Activated CD4-positive, alpha-beta memory T cell treated with anti-CD3 and anti-CD28 coated beads for 36 hours (primary cell): ENCODE measurements around the gene TNS3. TPM values are rescaled to one million over a fixed set of nuclear protein-coding genes. Genes with fewer than 3 reads are reported as not detected.

Experiments used
- CTCF ChIA-PET: fragments of 350-600 bp; sonication (Branson Sonifier 250); formaldehyde crosslinking; loops from one replicate; lab custom pipeline; 2021; ENCODE audit warnings: antibody characterized with exemption, inconsistent platforms; lab: Charles Lee
- POLR2A ChIA-PET: fragments of 350-600 bp; sonication (Branson Sonifier 250); formaldehyde crosslinking; loops from one replicate; lab custom pipeline; 2021; ENCODE audit warnings: antibody characterized with exemption; lab: Charles Lee
- DNase-seq: peaks from one replicate; pipeline ENCODE4 v3.0.0-alpha.2; 2020
- H3K27ac Mint-ChIP-seq: one replicate; pipeline ENCODE4 v1.8.0; 2021; ENCODE audit warnings: mixed read lengths
- H3K27me3 Mint-ChIP-seq: one replicate; pipeline ENCODE4 v1.8.0; 2021; ENCODE audit warnings: mixed read lengths
- H3K36me3 Mint-ChIP-seq: one replicate; pipeline ENCODE4 v1.8.0; 2021; ENCODE audit warnings: mixed read lengths
- H3K4me1 Mint-ChIP-seq: one replicate; pipeline ENCODE4 v1.8.0; 2021; ENCODE audit warnings: low read depth, mixed read lengths
- H3K4me3 Mint-ChIP-seq: one replicate; pipeline ENCODE4 v1.8.0; 2021; ENCODE audit warnings: mild to moderate bottlenecking, mixed read lengths
- H3K9me3 Mint-ChIP-seq: one replicate; pipeline ENCODE4 v1.8.0; 2021; ENCODE audit warnings: mixed read lengths
- intact Hi-C: fragments of 100-400 bp; cut with micrococcal nuclease; formaldehyde crosslinking; loops from one replicate; pipeline ENCODE4 v1.15.1; 2023
- total RNA-seq, 2 experiments: library from RNA; stranded (reverse); gene quantifications; one replicate each; pipeline ENCODE4 v1.2.3, GENCODE V29; 2021

Gene TNS3
- total RNA-seq, 2 experiments from 2014 or later, result 0.15 to 0.31 TPM

GRCh38 chr7:47561715-47562446 is 20.0 kb downstream of the TNS3 start:
- Mint-ChIP-seq H3K36me3 (no peaks in the 10 kb centered on the region), H3K9me3 (no peaks in the 10 kb centered on the region), H3K27me3 (no peaks in the 10 kb centered on the region), H3K4me3 (no peak overlapping the region), H3K4me1 (no peaks in the 10 kb centered on the region), H3K27ac (no peak overlapping the region)
- ChIA-PET POLR2A (no interaction called here), CTCF (no interaction called here)
- intact Hi-C loops, result no loop called here
- DNase-seq, result no peak

DNA sequence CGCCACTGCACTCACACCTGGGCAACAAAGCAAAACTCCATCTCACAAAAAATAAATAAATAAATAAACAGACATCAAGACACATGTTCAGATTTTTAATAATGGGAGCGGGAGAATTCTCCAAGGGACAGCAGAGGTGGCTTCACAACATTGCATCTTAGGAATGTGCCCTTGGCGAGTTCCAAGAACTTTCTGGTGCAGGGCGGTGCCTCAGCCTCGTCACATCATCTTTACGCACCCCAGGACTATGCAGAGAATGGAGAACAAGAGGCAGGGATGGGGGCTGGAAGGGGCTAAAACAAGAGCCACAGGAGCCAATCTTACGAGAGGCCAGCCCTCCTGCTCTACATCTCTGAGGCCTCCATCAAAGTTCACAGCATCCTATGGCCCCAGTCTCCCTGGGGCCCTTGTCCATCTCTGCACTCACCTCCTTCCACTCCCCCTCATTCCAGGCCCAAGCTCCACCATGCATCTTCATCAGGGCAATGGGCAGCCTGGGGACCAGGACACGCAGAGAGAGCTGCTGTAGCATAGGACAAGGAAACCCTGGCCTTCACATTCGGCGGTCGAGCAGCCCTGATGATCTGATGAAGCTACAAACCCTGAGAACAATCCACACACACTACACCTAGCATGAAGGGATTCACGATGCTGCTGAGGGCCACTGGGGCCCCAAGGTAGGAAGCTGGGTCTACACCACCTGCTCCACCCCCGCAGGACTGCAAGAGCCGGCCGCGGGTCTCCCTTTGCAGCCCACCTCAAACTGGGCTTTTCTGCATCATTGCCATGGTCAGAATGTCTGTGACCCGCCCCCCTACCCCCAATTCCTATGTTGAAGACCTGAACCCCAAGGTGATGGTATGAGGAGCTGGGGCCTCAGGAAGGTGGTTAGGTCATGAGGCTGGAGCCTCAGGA is 22.3 kb downstream of the TNS3 start:
- Mint-ChIP-seq H3K9me3 (no peaks in the 10 kb centered on the region), H3K27ac (no peak overlapping the region), H3K27me3 (no peaks in the 10 kb centered on the region), H3K36me3 (no peaks in the 10 kb centered on the region), H3K4me1 (no peaks in the 10 kb centered on the region), H3K4me3 (no peak overlapping the region)
- intact Hi-C loops, result no loop called here
- CTCF ChIA-PET, result no interaction called here
- DNase-seq, result no peak
- POLR2A ChIA-PET, result no interaction called here

DNA sequence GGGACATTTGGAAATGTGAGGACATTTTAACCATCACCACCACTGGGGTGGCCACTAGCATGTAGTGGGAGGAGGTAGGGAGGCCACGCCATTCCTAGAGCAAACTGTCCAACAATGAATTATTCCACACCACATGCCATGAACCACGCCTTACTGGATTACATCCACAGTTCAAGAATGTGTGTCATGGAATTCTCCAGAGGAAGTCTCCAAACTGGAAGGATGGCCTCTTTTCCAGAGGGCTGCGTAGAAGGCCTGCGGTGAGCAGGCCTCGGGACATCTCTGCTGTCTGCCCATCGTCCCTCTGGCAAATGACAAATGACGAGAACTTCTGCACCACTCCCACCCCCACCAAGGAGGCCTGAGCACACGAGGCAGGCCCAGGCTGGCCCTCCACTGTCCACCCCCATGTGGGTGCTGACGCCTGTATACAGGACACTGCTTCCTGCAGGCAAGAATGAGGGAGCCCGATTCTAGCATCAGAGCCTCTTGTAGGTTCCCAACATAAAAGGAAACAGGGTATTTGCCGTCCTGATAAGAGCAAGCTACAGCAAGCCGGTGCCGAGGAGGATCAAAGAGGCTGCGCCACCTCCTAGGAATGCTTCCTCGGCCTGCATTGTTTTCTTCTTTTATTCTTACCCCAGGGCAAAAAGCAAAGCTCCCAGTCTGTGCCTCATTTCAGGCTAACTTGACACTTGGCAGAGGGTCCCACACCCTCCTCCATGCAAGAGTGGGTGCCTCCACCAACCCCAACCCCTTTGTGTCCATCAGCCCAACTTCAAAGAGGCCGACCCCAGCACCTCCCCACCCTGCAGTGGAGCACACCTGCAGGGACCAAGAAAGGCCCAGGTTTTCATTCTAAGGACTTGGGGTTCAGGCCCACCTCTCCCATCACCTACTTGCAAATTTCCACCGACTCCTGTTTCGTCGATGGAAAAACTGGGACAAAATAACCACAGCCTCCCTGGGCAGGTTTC is 23.9 kb downstream of the TNS3 start:
- intact Hi-C loops, result no loop called here
- H3K27me3 Mint-ChIP-seq, result no peaks in the 10 kb centered on the region
- no peaks in the 10 kb centered on the region for H3K9me3 Mint-ChIP-seq
- H3K36me3 Mint-ChIP-seq, result no peaks in the 10 kb centered on the region
- no peak for DNase-seq
- ChIA-PET POLR2A (no interaction called here), CTCF (no interaction called here)
- no peak overlapping the region for H3K4me3 Mint-ChIP-seq
- H3K27ac Mint-ChIP-seq, result no peak overlapping the region
- H3K4me1 Mint-ChIP-seq, result no peaks in the 10 kb centered on the region

- ChIA-PET POLR2A (no interaction called here), CTCF (no interaction called here)
- H3K27ac Mint-ChIP-seq, result no peak overlapping the region
- no peaks in the 10 kb centered on the region for H3K4me1 Mint-ChIP-seq
- no peaks in the 10 kb centered on the region for H3K36me3 Mint-ChIP-seq
- DNase-seq, result no peak
- H3K27me3 Mint-ChIP-seq, result no peaks in the 10 kb centered on the region
- intact Hi-C loops, result no loop called here
- no peak overlapping the region for H3K4me3 Mint-ChIP-seq
- H3K9me3 Mint-ChIP-seq, result no peaks in the 10 kb centered on the region
Measured at GRCh38 chr7:47557317-47557693, 24.6 kb downstream of the TNS3 start.

DNA sequence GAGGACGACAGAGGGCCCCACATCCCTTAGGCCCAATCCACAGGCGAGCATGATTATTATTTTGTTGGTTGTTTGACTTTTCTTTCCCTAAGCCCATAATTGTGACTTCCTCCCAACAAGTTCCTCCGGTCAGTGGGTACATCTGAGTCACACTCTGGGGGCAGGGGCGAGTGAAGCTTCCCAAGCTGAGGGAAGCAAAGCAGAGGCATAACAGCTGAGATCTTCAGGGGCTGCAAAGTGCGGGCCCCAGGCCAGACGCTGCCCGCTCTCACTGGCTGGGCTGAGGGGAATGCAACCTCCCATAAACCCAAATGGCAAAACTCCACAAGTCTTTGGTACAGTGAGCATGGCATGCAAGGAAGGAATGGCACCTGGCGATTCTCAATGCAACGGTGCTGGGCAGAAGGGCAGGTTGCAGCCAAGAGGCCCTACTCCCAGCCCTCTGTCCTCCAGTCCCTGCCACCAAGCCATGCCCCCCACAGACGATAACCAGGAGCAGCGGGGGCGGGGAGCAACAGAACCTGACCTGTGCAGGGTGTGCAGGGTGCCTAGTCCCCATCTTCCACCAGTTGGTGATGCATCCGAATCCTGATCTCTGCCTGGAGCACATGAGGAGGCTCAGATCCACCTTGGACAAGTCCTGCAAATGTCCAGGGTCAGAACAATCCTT is 25.3 kb downstream of the TNS3 start:
- Mint-ChIP-seq H3K4me1 (no peaks in the 10 kb centered on the region), H3K9me3 (no peaks in the 10 kb centered on the region), H3K36me3 (no peaks in the 10 kb centered on the region), H3K4me3 (no peak overlapping the region), H3K27ac (no peak overlapping the region), H3K27me3 (no peaks in the 10 kb centered on the region)
- CTCF ChIA-PET, result no interaction called here
- POLR2A ChIA-PET, result no interaction called here
- DNase-seq, result no peak
- intact Hi-C loops, result no loop called here

GRCh38 chr7:47553309-47553708 is 28.6 kb downstream of the TNS3 start:
- Mint-ChIP-seq H3K4me1 (no peaks in the 10 kb centered on the region), H3K4me3 (no peak overlapping the region), H3K27ac (no peak overlapping the region), H3K36me3 (no peaks in the 10 kb centered on the region), H3K9me3 (no peaks in the 10 kb centered on the region), H3K27me3 (no peaks in the 10 kb centered on the region)
- ChIA-PET CTCF (no interaction called here), POLR2A (no interaction called here)
- no peak for DNase-seq
- intact Hi-C loops, result no loop called here

GRCh38 chr7:47552621-47553020 is 29.3 kb downstream of the TNS3 start:
- H3K27me3 Mint-ChIP-seq, result no peaks in the 10 kb centered on the region
- no peak for DNase-seq
- no peaks in the 10 kb centered on the region for H3K4me1 Mint-ChIP-seq
- intact Hi-C loops, result no loop called here
- no peaks in the 10 kb centered on the region for H3K9me3 Mint-ChIP-seq
- H3K4me3 Mint-ChIP-seq, result no peak overlapping the region
- no peaks in the 10 kb centered on the region for H3K36me3 Mint-ChIP-seq
- ChIA-PET CTCF (no interaction called here), POLR2A (no interaction called here)
- no peak overlapping the region for H3K27ac Mint-ChIP-seq

DNA sequence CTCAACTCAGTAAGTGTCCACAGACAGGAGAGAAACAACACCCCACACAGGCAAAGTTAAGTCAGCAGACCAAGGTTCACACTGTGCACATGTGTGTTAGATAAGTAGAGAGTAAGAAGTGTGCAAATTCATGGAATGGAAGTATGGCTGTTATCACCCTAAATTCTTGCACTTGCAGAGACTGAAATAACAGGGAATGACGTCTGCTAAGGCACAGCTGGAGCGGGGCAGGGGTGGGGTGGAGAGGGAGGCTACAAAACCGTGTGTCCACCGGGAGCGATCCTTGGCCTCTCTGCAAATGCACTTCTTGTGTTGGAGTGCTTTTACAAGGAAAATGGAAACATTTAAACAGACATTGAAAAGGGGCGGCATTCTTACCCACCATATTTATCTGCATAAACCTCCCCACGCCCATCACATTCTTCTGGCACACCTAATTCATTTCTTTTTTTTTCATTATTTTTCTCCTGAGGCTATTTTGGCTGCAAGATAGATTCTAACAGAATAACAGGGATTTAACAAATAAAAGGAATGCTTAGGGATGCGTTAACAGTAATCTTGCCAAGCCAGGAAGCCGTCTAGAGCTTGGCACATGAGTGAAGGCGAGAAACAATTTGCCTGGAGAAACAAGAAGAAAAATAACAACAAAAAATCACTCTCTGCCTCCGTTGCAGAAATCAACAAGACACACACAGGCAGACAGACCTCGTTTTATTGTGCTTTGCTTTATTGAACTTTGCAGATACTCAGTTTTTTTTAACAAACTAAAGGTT is 30.1 kb downstream of the TNS3 start:
- DNase-seq, result no peak
- Mint-ChIP-seq H3K27ac (no peak overlapping the region), H3K27me3 (no peaks in the 10 kb centered on the region), H3K4me1 (no peaks in the 10 kb centered on the region), H3K36me3 (no peaks in the 10 kb centered on the region), H3K4me3 (no peak overlapping the region), H3K9me3 (no peaks in the 10 kb centered on the region)
- ChIA-PET CTCF (no interaction called here), POLR2A (no interaction called here)
- intact Hi-C loops, result no loop called here

GRCh38 chr7:47550788-47551470 is 31.0 kb downstream of the TNS3 start:
- no peaks in the 10 kb centered on the region for H3K9me3 Mint-ChIP-seq
- CTCF ChIA-PET, result no interaction called here
- DNase-seq, result no peak
- H3K27me3 Mint-ChIP-seq, result no peaks in the 10 kb centered on the region
- H3K4me1 Mint-ChIP-seq, result no peaks in the 10 kb centered on the region
- H3K27ac Mint-ChIP-seq, result no peak overlapping the region
- H3K4me3 Mint-ChIP-seq, result no peak overlapping the region
- intact Hi-C loops, result no loop called here
- POLR2A ChIA-PET, result no interaction called here
- no peaks in the 10 kb centered on the region for H3K36me3 Mint-ChIP-seq

GRCh38 chr7:47549916-47550315 is 32.0 kb downstream of the TNS3 start:
- intact Hi-C loops, result no loop called here
- CTCF ChIA-PET, result no interaction called here
- no peaks in the 10 kb centered on the region for H3K36me3 Mint-ChIP-seq

GRCh38 chr7:47549397-47549796 is 32.5 kb downstream of the TNS3 start:
- no peak overlapping the region for H3K27ac Mint-ChIP-seq
- H3K4me1 Mint-ChIP-seq, result no peaks in the 10 kb centered on the region
- ChIA-PET POLR2A (no interaction called here), CTCF (no interaction called here)
- no peaks in the 10 kb centered on the region for H3K9me3 Mint-ChIP-seq
- no peaks in the 10 kb centered on the region for H3K36me3 Mint-ChIP-seq
- H3K27me3 Mint-ChIP-seq, result no peaks in the 10 kb centered on the region
- DNase-seq, result no peak
- no peak overlapping the region for H3K4me3 Mint-ChIP-seq
- intact Hi-C loops, result no loop called here

More at GRCh38 chr7:47549916-47550315, 32.0 kb downstream of the TNS3 start:
- DNase-seq, result no peak
- H3K27ac Mint-ChIP-seq, result no peak overlapping the region
- no peak overlapping the region for H3K4me3 Mint-ChIP-seq
- H3K4me1 Mint-ChIP-seq, result no peaks in the 10 kb centered on the region
- no peaks in the 10 kb centered on the region for H3K9me3 Mint-ChIP-seq
- no peaks in the 10 kb centered on the region for H3K27me3 Mint-ChIP-seq
- POLR2A ChIA-PET, result no interaction called here
